Subcutaneous adipose tissue (tissue), 4 donors: ENCODE measurements around the gene ANO4. TPM values are rescaled to one million over a fixed set of nuclear protein-coding genes. Genes with fewer than 3 reads are reported as not detected.

Source experiments
- CTCF ChIP-seq: fragments of 450-650 bp; IDR thresholded peaks from one replicate; pipeline ENCODE4 v1.5.1; 2016; ENCODE audit warnings: low read depth, mild to moderate bottlenecking, control low read depth, antibody characterized with exemption, moderate library complexity
- total RNA-seq, 4 donors: library from RNA; depleted of rRNA; stranded (reverse); fragments of >200 nt; gene quantifications; one replicate each; pipeline ENCODE4 v1.1.0, GENCODE V29; 2016

The ANO4 gene
- total RNA-seq, 4 donors from 2014 or later: 0.22 to 0.82 TPM; not detected in 2

DNA sequence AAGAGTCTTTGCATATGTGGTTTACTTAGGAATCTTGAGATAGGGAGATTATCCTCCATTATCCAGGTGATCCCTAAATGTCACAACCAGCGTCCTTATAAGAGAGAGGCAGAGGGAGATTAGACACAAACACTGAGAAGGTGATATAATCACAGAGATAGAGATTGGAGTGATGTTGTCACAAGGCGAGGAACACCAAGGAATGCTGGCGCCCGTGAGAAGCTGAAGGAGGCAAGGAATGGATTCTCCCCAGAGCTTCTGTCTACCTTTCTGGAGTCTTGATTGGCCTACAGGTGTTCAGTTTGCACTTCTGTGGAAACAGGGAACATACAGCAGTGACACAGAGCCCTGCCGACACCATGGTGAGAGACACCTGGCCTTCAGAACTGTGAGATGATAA lies 101.6 kb downstream of the ANO4 start:
- TF ChIP-seq CTCF: no peak

DNA sequence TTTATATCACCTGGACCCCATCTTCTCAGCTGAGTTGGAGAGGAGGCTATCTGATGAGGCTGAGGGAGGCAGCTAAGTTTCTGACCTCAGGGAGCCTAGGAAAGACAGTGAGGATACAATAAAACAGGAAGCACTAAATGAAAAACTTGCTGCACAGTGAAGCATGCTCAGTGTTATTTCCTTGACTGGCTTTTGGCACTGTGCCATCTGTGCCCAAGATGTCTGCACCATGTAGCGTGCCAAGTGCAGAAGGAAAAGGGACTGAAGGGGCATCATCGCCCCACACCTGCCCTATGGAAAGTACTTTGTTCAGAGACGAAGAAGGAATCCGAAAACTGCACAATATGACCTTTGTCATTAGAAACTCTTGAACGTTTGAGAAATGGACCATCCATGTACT lies 102.7 kb downstream of the ANO4 start:
- TF ChIP-seq CTCF: no peak

DNA sequence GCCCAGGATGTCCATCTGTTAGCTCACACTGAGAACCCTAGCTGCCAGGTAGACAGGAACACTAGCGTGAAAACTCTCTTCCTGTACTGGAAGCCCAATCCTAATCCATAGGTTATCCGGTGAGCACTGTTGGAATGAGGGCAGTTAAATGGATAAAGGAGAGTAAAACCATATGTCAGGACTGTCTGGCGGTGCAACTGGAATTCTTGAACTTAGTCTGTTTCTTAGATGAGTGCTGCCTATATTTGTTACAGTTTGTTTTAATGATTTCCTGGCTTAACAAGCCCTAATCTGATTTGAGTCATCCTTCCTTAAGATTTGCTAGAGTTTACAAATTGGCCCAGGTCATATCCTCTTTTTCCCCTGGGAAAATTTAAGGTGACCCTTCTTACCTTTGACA lies 104.7 kb downstream of the ANO4 start:
- no peak for TF ChIP-seq CTCF

- TF ChIP-seq CTCF: no peak
Measured at GRCh38 chr12:100900808-100901207, 106.2 kb downstream of the ANO4 start.

- no peak for TF ChIP-seq CTCF
Measured at GRCh38 chr12:100901266-100901665, 106.7 kb downstream of the ANO4 start.

- TF ChIP-seq CTCF: no peak
Measured at GRCh38 chr12:100904270-100904669, 109.7 kb downstream of the ANO4 start.

DNA sequence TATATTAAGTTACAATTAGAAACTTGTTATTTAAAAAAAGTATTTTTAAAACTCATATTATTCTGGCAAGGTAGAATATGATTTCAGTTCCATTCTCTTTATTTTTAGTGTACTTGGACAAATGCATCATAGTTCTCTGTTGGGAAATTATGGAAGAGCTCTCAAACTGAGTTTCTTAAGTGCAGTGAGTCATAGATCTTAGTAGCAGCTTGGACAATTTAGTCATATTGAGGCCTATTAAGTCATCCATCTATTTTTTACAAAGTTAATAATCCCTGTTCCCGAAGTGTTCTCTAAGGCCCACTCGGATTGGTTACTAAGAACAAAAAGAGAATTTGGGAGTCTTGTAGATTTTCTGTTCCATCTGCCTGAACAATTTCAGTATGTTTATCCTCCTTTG lies 113.9 kb downstream of the ANO4 start:
- no peak for TF ChIP-seq CTCF
